C1 segment of cervical spinal cord (tissue), 14 donors: Measurements from ENCODE around the gene CBX2.
A peak's percentile ranks its signal among the peaks of the same experiment; 100 is the strongest.

Experiments used
- DNase-seq, 14 donors: peaks; one replicate each; lab custom pipeline; 2025; lab: John Stamatoyannopoulos, UW

The CBX2 gene

GRCh38 chr17:79826841-79827578 is 49.1 kb downstream of the CBX2 start:
- no peak for DNase-seq

GRCh38 chr17:79829004-79829403 is 51.1 kb downstream of the CBX2 start:
- no peak for DNase-seq

GRCh38 chr17:79829457-79829856 is 51.5 kb downstream of the CBX2 start:
- no peak for DNase-seq

- no peak for DNase-seq
These were observed 52.4 kb downstream of the CBX2 start for GRCh38 chr17:79830303-79830702.

GRCh38 chr17:79830763-79831264 is 52.9 kb downstream of the CBX2 start:
- DNase-seq = no peak

DNA sequence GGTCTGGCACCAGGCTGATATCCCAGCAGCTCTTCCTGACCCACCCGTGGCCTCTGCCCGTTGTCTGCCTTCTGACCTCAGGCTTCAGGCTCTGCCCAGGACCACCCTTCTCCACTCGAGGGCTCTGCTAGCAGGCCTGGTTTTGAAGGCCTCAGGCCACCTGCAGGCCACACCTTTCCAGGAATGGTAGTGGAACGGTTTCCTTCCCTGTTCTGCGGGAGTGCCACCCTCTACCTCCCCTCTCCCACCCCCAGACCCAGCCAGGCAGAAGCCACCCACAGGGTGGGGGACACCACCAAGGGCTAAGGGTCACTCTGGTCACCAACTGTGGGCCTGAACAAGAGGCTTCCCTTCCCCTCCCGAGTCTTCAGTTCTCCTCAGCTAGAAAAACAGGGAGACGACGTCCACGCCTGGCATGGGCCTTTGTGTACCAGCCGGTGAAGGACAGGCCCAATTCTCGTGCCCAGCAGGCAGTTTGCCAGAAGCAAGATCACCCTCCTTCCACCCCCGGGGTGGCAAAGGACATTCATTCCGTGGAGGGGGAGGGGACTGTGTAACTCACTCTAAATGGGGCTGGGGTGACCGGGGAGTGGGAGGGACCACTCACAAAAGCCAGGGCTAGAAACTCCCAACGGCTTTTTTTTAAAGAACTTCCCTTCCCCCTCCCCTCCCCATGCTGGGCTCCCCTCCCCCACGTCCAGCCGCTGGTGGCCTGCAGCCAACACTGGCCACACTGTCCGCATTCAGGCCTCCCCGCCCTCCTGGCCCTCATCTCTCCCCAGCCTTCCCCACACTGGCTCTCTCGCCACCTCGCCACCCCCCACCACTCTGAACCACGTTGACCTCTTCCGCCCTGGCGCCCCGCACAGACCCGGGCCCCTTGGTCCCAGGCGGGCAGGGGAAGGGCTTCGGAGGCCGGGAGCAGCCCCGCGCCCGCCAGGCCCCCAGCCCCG is 53.6 kb downstream of the CBX2 start:
- DNase-seq = peak in 12 of 14 donors; percentile 22 to 87 (median 72)

DNA sequence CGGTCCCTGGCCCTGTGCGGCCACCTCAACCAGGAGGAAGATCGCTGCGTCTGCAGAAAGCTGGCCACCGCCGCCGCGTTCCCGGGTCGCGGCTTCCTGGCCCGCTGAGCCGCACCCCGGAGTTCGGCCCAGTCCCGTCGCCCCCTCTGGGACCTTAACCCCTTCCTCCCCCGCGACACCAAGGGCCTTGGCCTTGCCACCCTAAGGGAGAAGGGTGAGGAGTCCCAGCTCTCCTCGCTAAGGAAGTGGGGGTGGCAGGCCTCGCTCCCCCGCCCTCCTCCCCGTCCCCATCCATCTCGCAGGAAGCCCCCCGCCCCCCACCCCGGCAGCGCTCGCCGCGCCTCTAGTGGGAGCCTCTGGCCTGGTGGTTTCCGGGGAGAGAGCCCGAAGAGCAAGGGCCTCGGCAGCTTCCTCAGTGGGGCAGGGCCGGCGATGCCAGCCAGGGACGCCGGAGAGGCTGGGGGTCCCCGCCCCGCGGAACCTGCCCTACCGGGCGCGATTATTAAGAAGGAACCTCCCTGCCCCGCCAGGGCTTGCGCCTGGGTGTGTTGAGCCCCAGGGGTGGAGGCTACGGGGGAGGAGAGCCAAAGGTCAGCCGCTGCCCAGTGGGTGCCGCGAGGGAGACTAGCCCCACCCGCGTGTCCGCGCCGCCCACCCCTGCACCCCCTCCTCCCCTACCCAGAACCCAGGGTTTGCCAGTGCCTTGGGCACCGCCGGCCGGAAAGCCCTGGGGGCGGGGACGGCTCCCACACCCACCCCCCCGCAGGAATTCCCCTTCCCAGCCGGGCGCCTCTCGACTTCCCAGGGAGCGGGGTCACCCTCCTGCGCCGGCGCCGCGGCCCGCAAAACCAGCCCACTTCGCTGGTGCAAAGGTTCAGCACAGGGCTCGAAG is 54.5 kb downstream of the CBX2 start:
- peak in 1 of 14 donors; percentile 47 for DNase-seq

- DNase-seq = no peak
These were observed 55.1 kb downstream of the CBX2 start for GRCh38 chr17:79833110-79833450.

DNA sequence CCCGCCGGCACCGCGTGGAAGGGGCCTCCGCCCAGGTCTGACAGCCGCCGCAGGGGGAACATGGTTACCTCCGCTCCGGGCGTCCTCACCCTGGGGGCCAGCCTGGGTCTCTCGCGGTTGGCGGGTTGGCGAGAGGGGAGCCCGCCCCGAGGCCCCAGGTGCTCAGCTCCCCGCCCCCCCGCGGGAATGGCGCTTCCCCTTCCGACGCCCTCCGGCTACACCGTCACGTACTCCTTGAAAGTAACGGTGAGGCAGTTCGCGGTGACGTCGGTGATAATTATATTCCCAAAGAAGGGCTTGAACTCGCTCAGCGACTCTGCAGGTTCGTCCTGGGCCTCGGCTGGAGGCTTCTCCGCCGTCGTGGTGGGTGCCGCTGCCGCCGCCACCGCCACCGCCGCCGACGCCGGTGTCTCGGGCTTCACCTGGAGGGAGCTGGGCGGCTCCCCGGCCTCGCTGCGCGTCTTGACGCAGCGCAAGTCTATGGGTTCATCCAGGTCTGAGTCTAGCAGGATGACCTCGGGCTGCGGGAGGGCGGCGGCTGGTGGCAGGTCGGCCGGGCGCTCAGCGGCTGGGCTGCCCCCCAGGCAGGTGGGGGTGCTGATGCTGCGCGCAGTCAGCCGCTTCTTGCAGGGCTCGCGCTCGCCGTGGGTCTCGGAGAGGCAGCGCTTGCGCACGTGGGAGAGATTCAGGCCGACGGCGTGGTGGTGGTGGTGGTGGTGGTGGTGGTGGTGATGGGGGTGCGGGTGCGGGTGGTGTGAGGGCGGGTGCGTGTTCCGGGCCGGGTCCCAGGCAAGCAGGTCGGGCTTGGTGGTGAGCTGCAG is 56.0 kb downstream of the CBX2 start:
- DNase-seq = no peak

GRCh38 chr17:79834565-79835469 is 56.9 kb downstream of the CBX2 start:
- peak in 1 of 14 donors; percentile 26 for DNase-seq

GRCh38 chr17:79835470-79835899 is 57.5 kb downstream of the CBX2 start:
- DNase-seq = no peak

DNA sequence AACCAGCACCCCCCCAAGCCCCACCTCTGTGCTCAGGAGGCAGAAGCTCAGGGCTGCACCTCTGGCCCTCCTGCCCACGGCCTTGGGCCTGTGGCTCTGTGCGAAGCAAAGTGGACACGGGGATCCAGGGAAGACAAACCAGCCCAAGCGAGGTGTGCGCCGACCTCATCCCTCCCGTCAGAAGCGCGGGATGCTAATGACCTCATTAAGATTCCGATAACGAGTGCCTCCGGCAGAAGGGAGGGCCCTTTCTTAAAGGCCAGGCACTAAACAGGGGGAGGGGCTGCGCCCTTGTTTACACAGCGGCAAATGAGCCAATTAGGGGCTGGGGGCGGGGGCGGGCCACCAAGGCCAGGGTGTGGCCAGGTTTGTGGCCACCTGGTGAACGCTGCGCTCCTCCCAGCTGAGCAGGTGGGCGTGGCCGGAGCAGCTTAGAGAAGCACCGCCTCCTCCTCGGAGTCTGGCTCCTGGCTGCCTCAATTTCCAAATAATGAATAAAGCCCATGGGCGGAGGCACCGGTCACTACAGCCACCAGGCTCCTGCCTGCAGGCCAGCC is 58.1 kb downstream of the CBX2 start:
- DNase-seq = no peak

DNA sequence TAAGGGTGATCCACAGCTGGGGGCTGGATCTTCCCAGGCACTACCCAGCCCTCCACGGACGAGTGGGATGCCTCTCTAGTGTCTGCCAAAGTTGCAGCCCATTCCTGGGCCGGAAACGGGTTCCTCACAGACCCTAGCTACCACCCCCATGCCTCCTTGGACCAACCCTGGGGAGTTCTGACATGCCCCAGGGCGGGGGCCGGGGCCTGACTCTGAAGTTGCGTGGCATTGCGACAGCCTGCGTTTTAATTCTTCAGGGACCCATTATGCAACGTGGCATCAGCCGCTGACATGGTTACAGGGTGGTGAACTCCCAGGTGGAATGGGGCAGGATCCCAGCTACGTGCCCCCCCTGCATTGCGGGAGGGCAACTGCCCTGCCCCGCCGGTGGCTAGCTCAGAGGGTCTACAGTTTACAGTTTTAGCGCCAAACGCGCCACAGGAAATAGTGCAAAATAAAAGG is 58.6 kb downstream of the CBX2 start:
- DNase-seq = no peak

- DNase-seq = peak in 2 of 14 donors; percentile 13 to 17
These were observed 59.3 kb downstream of the CBX2 start for GRCh38 chr17:79836972-79837887.
